ENCODE data around the gene KRTAP4-12. TPM values are rescaled to one million over a fixed set of nuclear protein-coding genes. Genes with fewer than 3 reads are reported as not detected.

Gene KRTAP4-12
- total and polyA plus RNA-seq, 2 of the 13 experiments (the other 11 are each of a cell fraction or from before 2014, with no cell fraction given) = not detected

DNA sequence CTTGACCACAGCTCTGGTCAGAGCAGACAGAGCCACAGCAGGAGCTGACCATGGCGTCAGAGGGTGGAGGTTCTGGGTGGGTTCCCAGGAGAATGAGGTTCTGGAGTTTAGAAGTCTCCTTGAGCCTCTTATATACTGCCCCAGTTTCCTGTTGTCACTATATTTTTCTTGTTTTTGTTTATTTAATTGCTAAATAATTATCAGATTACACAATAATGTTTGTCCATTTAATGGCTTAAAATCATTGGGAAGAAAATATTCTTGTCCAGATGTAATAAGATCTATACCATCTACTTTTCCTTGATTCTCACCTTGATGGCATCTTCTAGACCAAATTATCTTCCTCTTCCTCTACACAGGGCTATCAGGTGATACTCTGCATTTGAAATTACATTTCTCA is 44.1 kb upstream of the KRTAP4-12 start, which contains the start of gene KRTAP4-3:
KRTAP4-3 (minus strand) TSS at position 101 of the 400 bp plus-strand sequence; CDS start at position 52, 49 bp downstream.
- BruUV-seq (replicated peaks) = no TSS peak
- no peaks in the 10 kb centered on the region for H3K79me2 ChIP-seq (ENCODE audit: insufficient read depth, low read length)
- no peaks in the 10 kb centered on the region for H3K36me3 ChIP-seq (replicated peaks in 1 of 2; ENCODE audit: control insufficient read depth in 1 of 2, insufficient read depth in 2 of 2, low read length in 2 of 2)
- no peak for DNase-seq (ENCODE audit: low spot score)
- in situ Hi-C loops (cut with HindIII; ENCODE audit: extremely low pct_ligation_motif_present, low pct_unique_long_range_greater_than_20kb) = no loop called here
- no peak within 1 kb of the TSS for H3K4me2 ChIP-seq (ENCODE audit: low read depth, low read length)
- TF ChIP-seq, protein P1, sequence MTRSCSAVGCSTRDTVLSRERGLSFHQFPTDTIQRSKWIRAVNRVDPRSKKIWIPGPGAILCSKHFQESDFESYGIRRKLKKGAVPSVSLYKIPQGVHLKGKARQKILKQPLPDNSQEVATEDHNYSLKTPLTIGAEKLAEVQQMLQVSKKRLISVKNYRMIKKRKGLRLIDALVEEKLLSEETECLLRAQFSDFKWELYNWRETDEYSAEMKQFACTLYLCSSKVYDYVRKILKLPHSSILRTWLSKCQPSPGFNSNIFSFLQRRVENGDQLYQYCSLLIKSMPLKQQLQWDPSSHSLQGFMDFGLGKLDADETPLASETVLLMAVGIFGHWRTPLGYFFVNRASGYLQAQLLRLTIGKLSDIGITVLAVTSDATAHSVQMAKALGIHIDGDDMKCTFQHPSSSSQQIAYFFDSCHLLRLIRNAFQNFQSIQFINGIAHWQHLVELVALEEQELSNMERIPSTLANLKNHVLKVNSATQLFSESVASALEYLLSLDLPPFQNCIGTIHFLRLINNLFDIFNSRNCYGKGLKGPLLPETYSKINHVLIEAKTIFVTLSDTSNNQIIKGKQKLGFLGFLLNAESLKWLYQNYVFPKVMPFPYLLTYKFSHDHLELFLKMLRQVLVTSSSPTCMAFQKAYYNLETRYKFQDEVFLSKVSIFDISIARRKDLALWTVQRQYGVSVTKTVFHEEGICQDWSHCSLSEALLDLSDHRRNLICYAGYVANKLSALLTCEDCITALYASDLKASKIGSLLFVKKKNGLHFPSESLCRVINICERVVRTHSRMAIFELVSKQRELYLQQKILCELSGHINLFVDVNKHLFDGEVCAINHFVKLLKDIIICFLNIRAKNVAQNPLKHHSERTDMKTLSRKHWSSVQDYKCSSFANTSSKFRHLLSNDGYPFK (CRISPR knock-in tag; IDR thresholded peaks at IDR 0.05; ENCODE audit: borderline replicate concordance) = no peak
- TF ChIP-seq RBAK (CRISPR knock-in tag; IDR thresholded peaks at IDR 0.05) = no peak
- TF ChIP-seq ZNF451 (CRISPR knock-in tag; IDR thresholded peaks at IDR 0.05) = no peak
- no peak for TF ChIP-seq ZNF713 (CRISPR knock-in tag; IDR thresholded peaks at IDR 0.05)
- no peak for TF ChIP-seq ZNF44 (CRISPR knock-in tag; IDR thresholded peaks at IDR 0.05)
- TF ChIP-seq, protein P2, sequence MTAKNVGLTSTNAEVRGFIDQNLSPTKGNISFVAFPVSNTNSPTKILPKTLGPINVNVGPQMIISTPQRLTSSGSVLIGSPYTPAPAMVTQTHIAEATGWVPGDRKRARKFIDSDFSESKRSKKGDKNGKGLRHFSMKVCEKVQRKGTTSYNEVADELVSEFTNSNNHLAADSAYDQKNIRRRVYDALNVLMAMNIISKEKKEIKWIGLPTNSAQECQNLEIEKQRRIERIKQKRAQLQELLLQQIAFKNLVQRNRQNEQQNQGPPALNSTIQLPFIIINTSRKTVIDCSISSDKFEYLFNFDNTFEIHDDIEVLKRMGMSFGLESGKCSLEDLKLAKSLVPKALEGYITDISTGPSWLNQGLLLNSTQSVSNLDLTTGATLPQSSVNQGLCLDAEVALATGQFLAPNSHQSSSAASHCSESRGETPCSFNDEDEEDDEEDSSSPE (CRISPR knock-in tag; IDR thresholded peaks at IDR 0.05) = no peak
- TF ChIP-seq ZNF816 (CRISPR knock-in tag; IDR thresholded peaks at IDR 0.05; ENCODE audit: borderline replicate concordance) = no peak
- TF ChIP-seq ZNF790 (CRISPR knock-in tag; IDR thresholded peaks at IDR 0.05; ENCODE audit: borderline replicate concordance) = no peak
- TF ChIP-seq, protein P3, sequence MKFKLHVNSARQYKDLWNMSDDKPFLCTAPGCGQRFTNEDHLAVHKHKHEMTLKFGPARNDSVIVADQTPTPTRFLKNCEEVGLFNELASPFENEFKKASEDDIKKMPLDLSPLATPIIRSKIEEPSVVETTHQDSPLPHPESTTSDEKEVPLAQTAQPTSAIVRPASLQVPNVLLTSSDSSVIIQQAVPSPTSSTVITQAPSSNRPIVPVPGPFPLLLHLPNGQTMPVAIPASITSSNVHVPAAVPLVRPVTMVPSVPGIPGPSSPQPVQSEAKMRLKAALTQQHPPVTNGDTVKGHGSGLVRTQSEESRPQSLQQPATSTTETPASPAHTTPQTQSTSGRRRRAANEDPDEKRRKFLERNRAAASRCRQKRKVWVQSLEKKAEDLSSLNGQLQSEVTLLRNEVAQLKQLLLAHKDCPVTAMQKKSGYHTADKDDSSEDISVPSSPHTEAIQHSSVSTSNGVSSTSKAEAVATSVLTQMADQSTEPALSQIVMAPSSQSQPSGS (CRISPR knock-in tag; IDR thresholded peaks at IDR 0.05) = no peak
- TF ChIP-seq, protein P4, sequence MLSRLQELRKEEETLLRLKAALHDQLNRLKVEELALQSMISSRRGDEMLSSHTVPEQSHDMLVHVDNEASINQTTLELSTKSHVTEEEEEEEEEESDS (CRISPR knock-in tag; IDR thresholded peaks at IDR 0.05; ENCODE audit: borderline replicate concordance) = no peak
- ChIA-PET POLR2A (no interaction called here), CTCF (ENCODE audit: low intra/inter-chr PET ratio, low total read pairs) (no interaction called here)
- H3K4me1 ChIP-seq (ENCODE audit: insufficient read depth, low read length) = no peaks in the 10 kb centered on the region
- H2AFZ ChIP-seq (ENCODE audit: low read length) = no peak within 1 kb of the TSS
- 0% methylated on average over 1 of the region's 1 CpG for WGBS (ENCODE audit: low lambda C conversion rate)
- H3K9me3 ChIP-seq (ENCODE audit: low read length) = no peaks in the 10 kb centered on the region
- intact Hi-C loops (cut with micrococcal nuclease; ENCODE audit: unreplicated experiment) = no loop called here
- H4K20me1 ChIP-seq (ENCODE audit: insufficient read depth, low read length) = no peaks in the 10 kb centered on the region
- no peak within 1 kb of the TSS for H3K9ac ChIP-seq (ENCODE audit: insufficient read depth, low read depth, low read length)
- ATAC-seq = no peak
- H3K27ac ChIP-seq (ENCODE audit: extremely low read length, insufficient read depth, low read length) = no peak within 1 kb of the TSS
- no peaks in the 10 kb centered on the region; a peak in 1 of 5 replicates for H3K27me3 ChIP-seq (ENCODE audit: control insufficient read depth in 1 of 2, insufficient read depth in 2 of 2, low read length in 2 of 2)
- no peak within 1 kb of the TSS for H3K4me3 ChIP-seq (replicated peaks in 1 of 3; ENCODE audit: insufficient read depth in 1 of 3, low read depth in 2 of 3, low read length in 3 of 3)
- no peak for FAIRE-seq
